Lower lobe of right lung (tissue), 2 donors: ENCODE data around the gene HES7. TPM values are rescaled to one million over a fixed set of nuclear protein-coding genes. Genes with fewer than 3 reads are reported as not detected.
A peak's percentile ranks its signal among the peaks of the same experiment; 100 is the strongest.

Experiments used
- ATAC-seq, 2 donors: fragments of 200-7000 bp; cut with Tn5 transposase; one replicate each; pipeline ENCODE4 v1.9.1; 2020 to 2022; ENCODE audit warnings: mild to moderate bottlenecking in 2 of 2, moderate library complexity in 2 of 2
- DNase-seq: peaks from one replicate; pipeline ENCODE4 v3.0.0-alpha.2; 2020
- H3K27ac ChIP-seq: fragments of 200-600 bp; one replicate; pipeline ENCODE4 v1.8.0; 2022
- H3K27me3 ChIP-seq: fragments of 200-600 bp; one replicate; pipeline ENCODE4 v1.8.0; 2022; ENCODE audit warnings: low read depth
- H3K36me3 ChIP-seq: fragments of 200-600 bp; one replicate; pipeline ENCODE4 v1.8.0; 2022; ENCODE audit warnings: mild to moderate bottlenecking
- H3K4me1 ChIP-seq: fragments of 200-600 bp; one replicate; pipeline ENCODE4 v1.8.0; 2022
- H3K4me3 ChIP-seq: fragments of 200-600 bp; one replicate; pipeline ENCODE4 v1.8.0; 2022; ENCODE audit warnings: mild to moderate bottlenecking
- H3K9me3 ChIP-seq: fragments of 200-600 bp; one replicate; pipeline ENCODE4 v1.8.0; 2022
- CTCF ChIP-seq: fragments of 200-600 bp; IDR thresholded peaks from one replicate; pipeline ENCODE4 v1.8.0; 2022; ENCODE audit warnings: antibody characterized with exemption, mild to moderate bottlenecking
- intact Hi-C: fragments of 100-400 bp; cut with DNase I; formaldehyde crosslinking; loops from one replicate; pipeline ENCODE4 v1.11.0; 2022
- total RNA-seq: library from RNA; stranded (reverse); fragmentation: NEBNext Ultra II Directional; extraction: Animal tissue kit (Norgen Biotek cat#: 25700); gene quantifications from one replicate; pipeline ENCODE4 v1.2.1, GENCODE V29; 2021
- donor health status: DM: no; HTN: yes; CAD: no; lungs with severe emphysema.

Gene HES7
- total RNA-seq, 1 donor from 2014 or later: 0.21 TPM

GRCh38 chr17:8100111-8100510 is 23.8 kb downstream of the HES7 start:
- Histone ChIP-seq H3K27ac (no peak overlapping the region), H3K27me3 (no peaks in the 10 kb centered on the region), H3K4me1 (no peaks in the 10 kb centered on the region), H3K9me3 (no peaks in the 10 kb centered on the region), H3K36me3 (no peaks in the 10 kb centered on the region), H3K4me3 (no peak overlapping the region)
- DNase-seq: no peak
- TF ChIP-seq CTCF: no peak
- intact Hi-C loops: no loop called here
- peak in 1 of 2 donors; percentile 16 for ATAC-seq

GRCh38 chr17:8096541-8096940 is 27.4 kb downstream of the HES7 start:
- Histone ChIP-seq H3K27ac (no peak overlapping the region), H3K4me3 (no peak overlapping the region), H3K4me1 (no peaks in the 10 kb centered on the region), H3K9me3 (no peaks in the 10 kb centered on the region), H3K27me3 (peaks cover 8% of the 10 kb centered on the region), H3K36me3 (no peaks in the 10 kb centered on the region)
- intact Hi-C loops: no loop called here
- TF ChIP-seq CTCF: no peak
- DNase-seq (no peak), ATAC-seq (no peak)

- no peak overlapping the region for H3K4me3 ChIP-seq
- DNase-seq: no peak
- H3K9me3 ChIP-seq: no peaks in the 10 kb centered on the region
- no peak for TF ChIP-seq CTCF
- no peak overlapping the region for H3K27ac ChIP-seq
- H3K4me1 ChIP-seq: no peaks in the 10 kb centered on the region
- H3K27me3 ChIP-seq: peaks cover 14% of the 10 kb centered on the region
- H3K36me3 ChIP-seq: no peaks in the 10 kb centered on the region
- intact Hi-C loops: no loop called here
- no peak for ATAC-seq
These were observed 28.5 kb downstream of the HES7 start for GRCh38 chr17:8095361-8095760.

GRCh38 chr17:8091033-8091687 is 32.7 kb downstream of the HES7 start:
- intact Hi-C loops: no loop called here
- Histone ChIP-seq H3K4me1 (no peaks in the 10 kb centered on the region), H3K27me3 (peaks cover 32% of the 10 kb centered on the region), H3K4me3 (no peak overlapping the region), H3K27ac (no peak overlapping the region), H3K36me3 (no peaks in the 10 kb centered on the region), H3K9me3 (no peaks in the 10 kb centered on the region)
- TF ChIP-seq CTCF: no peak
- ATAC-seq: no peak
- DNase-seq: no peak

GRCh38 chr17:8089728-8090127 is 34.2 kb downstream of the HES7 start:
- Histone ChIP-seq H3K9me3 (no peaks in the 10 kb centered on the region), H3K4me1 (no peaks in the 10 kb centered on the region), H3K27ac (no peak overlapping the region), H3K4me3 (no peak overlapping the region), H3K27me3 (peaks cover 44% of the 10 kb centered on the region), H3K36me3 (no peaks in the 10 kb centered on the region)
- TF ChIP-seq CTCF: no peak
- intact Hi-C loops: no loop called here
- no peak for ATAC-seq
- DNase-seq: no peak

- ATAC-seq: no peak
- intact Hi-C loops: no loop called here
- no peak overlapping the region for H3K27ac ChIP-seq
- no peaks in the 10 kb centered on the region for H3K4me1 ChIP-seq
- no peaks in the 10 kb centered on the region for H3K36me3 ChIP-seq
- H3K27me3 ChIP-seq: peaks cover 54% of the 10 kb centered on the region
- no peak overlapping the region for H3K4me3 ChIP-seq
- no peak for DNase-seq
- H3K9me3 ChIP-seq: no peaks in the 10 kb centered on the region
- no peak for TF ChIP-seq CTCF
These were observed 36.0 kb downstream of the HES7 start for GRCh38 chr17:8087952-8088230.
